ENCODE measurements around the gene APOLD1. TPM values are rescaled to one million over a fixed set of nuclear protein-coding genes. Genes with fewer than 3 reads are reported as not detected.

APOLD1 gene, protein sequence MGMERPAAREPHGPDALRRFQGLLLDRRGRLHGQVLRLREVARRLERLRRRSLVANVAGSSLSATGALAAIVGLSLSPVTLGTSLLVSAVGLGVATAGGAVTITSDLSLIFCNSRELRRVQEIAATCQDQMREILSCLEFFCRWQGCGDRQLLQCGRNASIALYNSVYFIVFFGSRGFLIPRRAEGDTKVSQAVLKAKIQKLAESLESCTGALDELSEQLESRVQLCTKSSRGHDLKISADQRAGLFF
- 31.8 and 46.7 TPM in 2 replicates for total RNA-seq

DNA sequence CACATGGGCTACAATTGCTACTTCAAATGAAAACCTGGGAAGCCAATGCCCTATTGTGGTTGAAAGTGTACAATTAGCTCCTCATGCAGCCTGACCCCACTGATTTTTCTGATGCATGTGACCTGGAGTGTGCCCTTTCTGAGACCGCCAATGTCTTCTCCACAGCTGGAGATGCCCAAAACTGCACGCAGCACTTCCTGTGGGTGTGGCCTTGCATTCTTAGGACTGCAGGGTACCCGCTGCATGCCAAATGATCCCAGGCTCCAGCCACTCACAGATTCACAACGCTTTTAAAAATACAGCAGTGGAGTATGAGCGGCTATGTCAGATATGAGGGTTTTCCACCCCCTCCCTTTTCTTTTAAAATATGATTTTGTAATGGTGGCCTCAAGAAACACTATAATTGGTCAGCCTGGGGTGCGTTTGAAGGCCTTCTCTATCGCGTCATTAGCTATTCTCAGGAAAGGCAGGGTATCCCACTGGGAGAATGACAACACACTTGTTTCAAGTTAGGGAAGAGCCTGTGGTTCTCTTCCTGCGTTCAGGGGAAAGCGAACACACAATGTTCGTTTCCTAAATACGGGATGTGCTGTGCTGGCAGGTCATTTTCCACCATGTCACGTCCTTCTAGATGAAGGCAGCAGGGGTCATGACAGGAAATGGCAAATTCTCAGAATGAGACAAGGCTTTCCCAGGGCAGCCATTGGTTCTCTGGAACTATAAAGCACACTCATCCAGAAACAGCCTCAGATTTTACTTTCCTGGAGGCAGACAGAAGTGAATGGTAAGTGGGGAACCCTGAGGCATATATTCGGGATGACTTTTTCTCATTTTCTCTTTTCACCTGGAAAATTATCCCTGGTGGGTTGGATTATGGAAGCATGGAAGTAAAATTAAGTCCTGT is at the start of gene APOLD1:
APOLD1 (plus strand) TSS at position 749 of the 904 bp plus-strand sequence; CDS start at position 782, 33 bp downstream.

GRCh38 chr12:12813120-12814101 is 28.0 kb downstream of the APOLD1 start, which contains the start of gene DDX47:
DDX47 (plus strand) TSS chr12:12813346; CDS start chr12:12813368, 22 bp downstream.

Small RNAs within 50 kb of the gene (small RNA-seq; reads per million reads assigned to genes)
- gene AC007215.1 (not detected), gene MIR613 (not detected)

Other genes starting within 250 kb of the APOLD1 start
- gene DUSP16, start 222.8 kb upstream of the APOLD1 start, total RNA-seq = 10.6 and 11.1 TPM in 2 replicates
- gene CREBL2, start 173.8 kb upstream of the APOLD1 start, total RNA-seq = 26.1 and 26.3 TPM in 2 replicates
- 0.33 and 0.76 TPM in 2 replicates for gene GPR19, start 89.5 kb upstream of the APOLD1 start, total RNA-seq
- 32.9 and 52.9 TPM in 2 replicates for gene CDKN1B, start 68.3 kb upstream of the APOLD1 start, total RNA-seq
- gene DDX47, start 27.7 kb downstream of the APOLD1 start, total RNA-seq = 66.0 and 83.0 TPM in 2 replicates
- gene GPRC5A, start 105.9 kb downstream of the APOLD1 start, total RNA-seq = 5.0 and 11.1 TPM in 2 replicates
- gene GPRC5D, start 166.5 kb downstream of the APOLD1 start, total RNA-seq = 0.38 TPM in 1 of 2 replicates, not detected in the other
- 14.0 and 14.7 TPM in 2 replicates for gene HEBP1, start 214.6 kb downstream of the APOLD1 start, total RNA-seq